AG10803 (cell line): ENCODE data around the gene SLC39A10.
A peak's percentile ranks its signal among the peaks of the same experiment; 100 is the strongest.

Experiments used
- DNase-seq: peaks from one replicate; pipeline ENCODE4 v3.0.0; 2010; ENCODE audit warnings: low read depth
- H3K4me3 ChIP-seq: 2 replicates; pipeline ENCODE4 v1.5.1; 2011; ENCODE audit warnings: mild to moderate bottlenecking, low read length, control low read depth
- CTCF ChIP-seq: conservative IDR thresholded peaks from 2 replicates; pipeline ENCODE4 v1.5.1; 2011; ENCODE audit warnings: mild to moderate bottlenecking, low read length, control low read depth, inconsistent platforms

Gene SLC39A10

GRCh38 chr2:195620501-195620900, 36.5 kb upstream of the SLC39A10 start:
- DNase-seq, result peak; percentile 22
- TF ChIP-seq CTCF, result no peak
- no peak overlapping the region for H3K4me3 ChIP-seq

GRCh38 chr2:195622966-195623365, 34.1 kb upstream of the SLC39A10 start:
- DNase-seq, result no peak
- TF ChIP-seq CTCF, result no peak

GRCh38 chr2:195626507-195626906, 30.5 kb upstream of the SLC39A10 start:
- H3K4me3 ChIP-seq, result no peak overlapping the region
- no peak for TF ChIP-seq CTCF
- no peak for DNase-seq

More at GRCh38 chr2:195622966-195623365, 34.1 kb upstream of the SLC39A10 start:
- no peak overlapping the region for H3K4me3 ChIP-seq

GRCh38 chr2:195628666-195629065, 28.4 kb upstream of the SLC39A10 start:
- TF ChIP-seq CTCF, result no peak
- DNase-seq, result no peak
- no peak overlapping the region for H3K4me3 ChIP-seq

DNA sequence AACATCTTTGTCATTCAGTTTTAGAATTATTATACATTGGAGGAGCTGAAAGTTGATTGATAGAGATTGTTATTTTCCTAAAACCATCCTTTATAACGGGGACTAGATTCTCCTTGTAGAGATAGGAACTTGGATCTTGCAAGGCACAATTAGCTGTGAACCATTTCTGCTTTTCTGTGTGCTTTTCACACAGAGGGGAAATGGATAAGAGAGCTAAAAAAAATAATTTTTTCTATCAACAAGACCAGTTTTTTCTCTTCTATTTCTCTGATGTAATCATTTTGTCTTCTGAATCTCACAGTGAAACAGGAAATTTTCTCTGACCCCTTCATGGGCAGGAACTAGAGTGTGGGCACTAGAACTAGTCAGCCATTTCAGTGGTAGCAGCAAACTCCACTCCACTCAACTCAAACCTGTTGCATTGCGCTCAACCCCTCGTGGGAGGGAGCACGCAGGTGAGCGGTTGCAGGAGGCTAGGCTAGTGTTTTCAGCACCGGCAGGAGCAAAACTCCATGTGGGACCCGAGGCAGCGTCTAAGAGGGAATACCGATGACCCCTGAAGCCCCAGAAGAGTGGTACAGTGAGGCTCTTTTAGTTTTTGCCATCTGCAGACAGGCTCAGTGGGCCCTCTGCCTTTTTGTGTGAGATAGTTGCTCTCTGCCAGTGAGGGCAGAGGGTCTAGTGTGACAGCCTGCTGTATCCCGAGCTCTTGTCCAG, 24.0 kb upstream of the SLC39A10 start:
- H3K4me3 ChIP-seq, result no peak overlapping the region
- no peak for TF ChIP-seq CTCF
- no peak for DNase-seq

DNA sequence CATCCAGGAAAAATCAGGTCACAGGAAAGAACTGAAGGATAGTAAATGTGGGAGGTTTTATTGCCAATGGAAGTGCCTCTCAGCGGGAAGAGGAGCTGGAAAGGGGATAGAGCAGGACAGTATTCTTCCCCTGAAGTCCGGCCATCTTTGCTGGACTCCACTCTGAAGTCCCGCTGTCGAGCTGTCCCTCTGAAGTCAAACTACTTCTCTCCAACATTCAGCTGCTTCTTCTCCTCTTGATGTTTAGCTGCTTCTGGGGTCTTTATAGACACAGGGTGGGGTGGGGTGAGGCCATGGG, 23.5 kb upstream of the SLC39A10 start:
- no peak overlapping the region for H3K4me3 ChIP-seq
- no peak for DNase-seq
- TF ChIP-seq CTCF, result no peak

GRCh38 chr2:195633974-195634373, 23.1 kb upstream of the SLC39A10 start:
- no peak for TF ChIP-seq CTCF
- DNase-seq, result no peak
- H3K4me3 ChIP-seq, result no peak overlapping the region
